GM18867 (cell line): ENCODE data around the gene GLB1L2.

ENCODE experiments used
- ATAC-seq: cut with Tn5 transposase; IDR thresholded peaks from one replicate; pipeline ENCODE4 v1.9.1; 2021; ENCODE audit warnings: mild to moderate bottlenecking, moderate library complexity; ENCODE audit not compliant: unreplicated experiment

Gene GLB1L2

DNA sequence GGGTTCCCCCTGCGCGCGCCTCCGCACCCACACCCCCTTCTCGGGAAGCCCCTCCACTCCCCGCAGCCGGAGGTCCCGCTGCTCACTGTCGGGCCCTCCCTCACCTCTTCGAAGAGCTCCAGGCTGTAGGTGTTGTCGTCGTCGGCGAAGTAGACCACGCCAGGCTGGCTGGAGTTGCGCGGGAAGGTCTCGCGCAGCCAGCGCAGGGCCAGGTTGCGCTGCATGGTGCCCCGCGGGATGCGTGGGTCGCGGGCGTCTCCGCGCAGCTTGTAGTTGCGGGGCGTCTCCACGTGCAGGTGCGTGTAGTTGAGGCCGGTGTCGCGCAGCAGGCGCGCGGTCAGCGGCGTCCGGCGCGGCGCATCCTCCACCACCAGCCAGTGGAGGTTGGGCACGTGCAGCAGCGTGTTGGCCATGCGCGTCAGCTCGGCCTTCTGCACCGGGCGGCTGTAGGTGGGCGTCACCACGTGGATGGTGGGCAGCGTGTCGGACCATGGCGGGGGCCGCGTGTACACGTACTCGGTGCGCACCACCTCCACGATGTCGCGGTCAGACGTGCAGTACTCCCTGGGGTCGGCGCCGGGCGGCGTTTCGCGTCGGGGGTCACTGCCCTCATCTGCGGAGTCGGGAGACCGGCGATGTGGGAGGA is 51.9 kb downstream of the GLB1L2 start:
- ATAC-seq: no peak

DNA sequence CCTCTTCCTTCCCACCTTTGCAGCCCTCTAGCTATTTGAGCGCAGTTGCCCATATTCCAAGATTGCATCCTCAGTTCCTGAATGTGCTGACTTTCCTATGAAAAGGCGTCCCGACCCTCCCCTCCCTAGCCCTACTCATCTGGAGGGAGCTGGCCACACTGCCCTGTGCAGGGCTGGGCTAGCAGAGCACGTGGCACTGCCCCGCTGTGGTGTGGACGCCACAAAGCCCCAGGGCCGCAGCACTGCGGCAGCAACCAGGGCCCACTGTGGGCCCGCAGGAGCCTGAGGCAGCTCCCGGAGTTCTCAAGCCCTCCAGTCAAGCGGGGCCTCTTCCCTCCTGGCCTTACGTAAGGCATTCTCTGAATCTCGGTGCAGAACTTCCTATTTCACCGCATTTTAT is 52.6 kb downstream of the GLB1L2 start:
- no peak for ATAC-seq

DNA sequence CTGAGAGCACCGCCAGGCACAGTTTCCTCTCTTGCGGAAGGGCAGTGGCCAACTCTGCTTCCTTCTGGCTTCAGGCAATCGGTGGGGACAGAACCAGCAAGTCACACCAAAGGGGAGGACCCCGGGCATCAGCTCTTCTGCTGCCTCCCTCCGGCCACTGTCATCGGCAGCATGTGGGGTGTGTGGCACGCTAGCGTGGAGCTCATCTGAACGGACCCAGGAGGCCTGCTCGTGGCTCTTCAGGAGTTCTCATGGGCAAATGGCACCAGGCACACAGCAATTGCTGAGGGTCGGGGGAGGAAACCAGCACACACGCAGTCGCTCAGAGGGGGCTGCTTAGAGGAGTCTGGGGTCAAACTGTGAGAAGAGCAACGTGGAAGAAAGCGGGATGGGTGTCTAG is 53.4 kb downstream of the GLB1L2 start:
- ATAC-seq: no peak

DNA sequence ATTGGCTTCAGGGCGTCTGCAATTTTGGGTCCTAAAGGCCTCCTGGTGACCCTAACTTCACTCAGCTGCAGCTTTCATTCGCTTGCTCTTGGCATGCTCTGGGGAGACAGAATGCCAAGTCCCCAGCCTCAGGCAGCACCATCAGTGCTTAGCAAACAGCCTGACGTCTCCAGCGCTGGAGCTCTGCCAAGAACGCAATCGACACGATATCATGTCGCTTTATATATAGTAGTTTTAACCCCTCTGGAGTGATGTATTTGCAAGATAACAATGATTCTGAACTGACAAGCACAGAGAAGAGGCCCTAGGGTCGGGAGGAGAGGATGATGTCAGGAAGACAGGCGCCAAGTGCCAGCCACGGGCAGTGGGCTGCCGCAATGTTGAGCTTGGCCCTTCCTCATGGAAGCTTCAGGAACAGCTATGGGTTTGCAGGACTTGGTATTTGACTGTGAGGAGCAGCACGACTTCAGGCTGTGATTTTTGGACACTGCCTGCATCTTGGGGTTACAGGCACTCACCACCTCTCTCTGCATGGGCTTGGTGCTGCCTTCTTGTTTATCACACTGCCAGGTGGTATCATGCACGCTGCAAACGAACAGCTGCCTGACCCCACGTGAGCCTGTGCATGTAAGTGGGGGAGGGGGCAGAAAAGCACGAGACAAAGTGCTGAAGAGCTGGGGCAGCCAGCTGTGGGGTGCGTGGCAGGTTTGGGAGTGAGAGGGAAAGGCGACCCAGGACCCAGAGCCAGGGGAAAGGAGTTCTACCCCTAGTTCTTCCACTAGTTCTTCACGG is 54.2 kb downstream of the GLB1L2 start:
- no peak for ATAC-seq

DNA sequence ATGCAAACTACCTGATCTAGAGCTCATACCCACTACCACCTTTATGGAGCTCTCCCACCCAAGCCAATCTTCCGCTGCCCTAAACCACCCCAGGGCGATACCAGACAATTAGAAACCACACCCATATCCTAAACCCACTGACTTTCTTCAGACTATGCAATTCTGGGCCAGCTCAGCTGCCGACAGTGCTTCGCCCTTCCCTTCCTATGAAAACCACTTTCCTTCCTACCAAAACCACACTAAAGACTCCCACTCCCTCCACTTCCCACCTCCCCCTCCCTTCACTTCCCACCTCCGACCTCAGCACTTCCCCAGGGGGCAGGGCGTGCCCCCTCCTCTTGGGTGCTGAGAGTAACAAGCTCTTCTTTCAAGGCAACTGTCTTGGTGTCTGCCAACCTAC is 55.2 kb downstream of the GLB1L2 start:
- ATAC-seq: no peak

DNA sequence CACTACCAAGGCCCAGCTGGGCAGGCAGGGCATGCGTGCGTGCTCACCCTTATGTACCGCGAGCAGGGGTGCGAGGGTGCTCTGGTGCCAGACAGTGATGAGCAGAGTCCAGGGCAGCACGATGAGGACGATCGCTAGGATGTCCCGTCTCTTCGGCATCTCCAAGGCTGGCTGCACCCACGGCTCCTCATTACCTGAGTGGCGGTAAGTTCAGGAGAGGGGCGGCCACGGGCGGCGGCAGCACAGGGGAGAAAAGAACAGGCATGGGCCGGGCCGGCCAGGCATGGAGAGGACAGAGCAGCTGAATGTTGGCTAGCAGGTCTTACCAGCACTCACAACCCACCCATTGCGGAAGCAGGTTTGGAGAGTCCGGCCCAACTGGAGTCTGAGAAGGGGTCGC is 55.7 kb downstream of the GLB1L2 start:
- no peak for ATAC-seq

DNA sequence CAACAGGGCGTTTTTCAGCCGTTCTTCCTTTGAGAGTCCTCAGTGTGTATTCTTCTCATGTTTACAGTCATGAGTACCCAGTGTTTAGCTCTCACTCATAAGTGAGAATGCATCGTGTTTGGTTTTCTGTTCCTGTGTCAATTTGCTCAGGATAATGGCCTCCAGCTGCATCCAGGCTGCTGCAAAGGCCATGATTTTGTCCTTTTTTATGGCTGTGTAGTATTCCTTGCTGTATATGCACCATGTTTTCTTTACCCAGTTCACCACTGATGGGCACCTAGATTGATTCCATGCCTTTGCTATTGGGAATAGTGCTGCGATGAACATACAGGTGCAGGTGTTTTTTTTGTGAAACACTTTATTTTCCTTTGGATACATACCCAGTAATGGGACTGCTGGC is 56.8 kb downstream of the GLB1L2 start:
- no peak for ATAC-seq

DNA sequence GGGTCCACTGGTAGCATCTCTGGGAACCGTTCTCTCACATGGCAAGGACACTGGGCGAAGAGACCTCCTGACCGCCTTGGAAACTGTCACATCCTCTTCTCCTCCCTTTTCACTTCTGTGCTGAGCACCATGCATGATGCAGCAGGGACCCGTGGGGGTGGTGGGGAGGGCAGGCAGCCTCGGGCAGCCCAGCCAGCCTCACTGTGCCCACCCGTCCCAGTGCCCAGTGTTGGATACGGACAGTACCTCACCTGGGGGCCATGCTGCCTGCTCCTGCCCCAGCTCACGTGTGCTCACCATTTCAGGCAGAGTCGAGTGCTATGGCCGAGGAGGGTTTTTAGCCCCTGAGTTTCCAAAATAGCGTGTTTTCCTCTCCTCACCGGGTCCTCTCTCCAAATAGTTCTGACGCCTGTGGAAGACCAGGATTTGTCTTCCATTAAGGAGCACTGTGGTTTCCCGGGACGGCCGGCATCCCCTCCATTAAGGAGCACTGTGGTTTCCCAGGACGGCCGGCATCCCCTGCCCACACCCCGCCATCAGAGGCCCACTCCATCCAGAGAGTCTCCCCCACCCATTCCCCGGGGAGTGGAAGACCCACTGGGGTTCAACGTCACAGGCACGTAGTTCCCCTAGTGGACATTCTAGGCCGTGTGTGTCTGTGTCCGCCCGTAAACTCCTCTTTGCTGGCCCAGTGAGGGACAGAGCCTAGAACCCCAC is 57.8 kb downstream of the GLB1L2 start:
- no peak for ATAC-seq

DNA sequence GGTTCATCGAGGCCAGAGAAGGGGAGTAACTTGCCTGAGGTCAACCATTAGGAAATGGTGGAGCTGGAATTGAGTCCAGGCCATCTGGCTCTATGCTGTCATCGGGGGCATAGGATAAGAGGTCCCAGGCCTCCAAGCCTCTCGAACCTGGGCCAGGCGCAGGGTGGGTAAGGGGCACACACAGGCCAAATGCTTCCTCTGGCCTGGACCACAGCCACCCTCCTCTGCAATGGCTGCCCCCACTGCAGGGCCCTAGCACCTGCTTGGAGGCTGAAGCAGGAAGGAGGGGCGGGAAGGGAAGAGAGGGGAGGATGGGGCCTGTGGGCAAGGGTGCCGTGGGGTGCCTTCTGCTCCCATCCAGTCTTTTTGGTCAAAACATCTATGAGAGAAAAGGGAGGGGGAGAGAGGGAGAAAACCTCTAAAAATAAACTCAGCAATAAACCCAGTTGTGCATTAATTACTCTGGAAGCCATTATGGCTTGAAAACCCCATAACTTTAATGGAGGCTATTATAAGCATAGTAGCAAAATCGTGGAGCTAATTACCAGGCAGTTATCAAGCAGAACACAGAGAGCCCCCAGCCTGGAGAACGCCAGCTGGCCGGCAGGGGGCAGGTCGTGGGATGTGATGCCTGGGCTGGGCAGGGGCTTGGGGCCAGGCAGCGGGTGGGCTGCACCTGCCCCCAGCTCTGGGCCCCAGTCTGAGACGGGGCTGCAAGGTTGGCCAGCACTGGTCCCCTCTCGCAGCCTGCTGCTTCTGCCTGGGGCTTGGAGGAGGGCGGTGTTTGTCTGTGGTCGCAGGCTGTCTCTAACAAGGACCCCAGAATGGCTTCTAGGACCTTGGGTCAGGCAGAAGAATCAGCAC is 59.1 kb downstream of the GLB1L2 start:
- no peak for ATAC-seq

DNA sequence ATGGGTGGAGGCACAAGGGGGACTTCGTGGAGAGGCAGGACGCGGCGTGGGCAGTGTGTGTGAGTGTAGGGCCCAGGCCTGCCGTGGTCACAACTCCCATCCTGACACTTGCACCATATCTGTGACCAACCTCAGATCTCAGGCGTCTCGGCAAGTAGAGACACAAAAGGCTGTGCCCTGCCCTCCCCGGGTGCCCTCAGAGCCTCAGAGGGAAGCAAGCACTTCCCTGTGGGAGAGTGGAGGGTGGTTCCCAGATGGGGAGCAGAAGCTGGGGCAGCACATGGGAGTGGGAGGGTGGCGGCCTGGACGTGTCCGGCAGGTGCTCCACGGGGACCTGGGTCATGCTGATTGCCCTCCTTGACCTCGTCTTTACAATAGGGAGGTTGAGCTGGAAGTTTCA is 59.9 kb downstream of the GLB1L2 start:
- no peak for ATAC-seq

DNA sequence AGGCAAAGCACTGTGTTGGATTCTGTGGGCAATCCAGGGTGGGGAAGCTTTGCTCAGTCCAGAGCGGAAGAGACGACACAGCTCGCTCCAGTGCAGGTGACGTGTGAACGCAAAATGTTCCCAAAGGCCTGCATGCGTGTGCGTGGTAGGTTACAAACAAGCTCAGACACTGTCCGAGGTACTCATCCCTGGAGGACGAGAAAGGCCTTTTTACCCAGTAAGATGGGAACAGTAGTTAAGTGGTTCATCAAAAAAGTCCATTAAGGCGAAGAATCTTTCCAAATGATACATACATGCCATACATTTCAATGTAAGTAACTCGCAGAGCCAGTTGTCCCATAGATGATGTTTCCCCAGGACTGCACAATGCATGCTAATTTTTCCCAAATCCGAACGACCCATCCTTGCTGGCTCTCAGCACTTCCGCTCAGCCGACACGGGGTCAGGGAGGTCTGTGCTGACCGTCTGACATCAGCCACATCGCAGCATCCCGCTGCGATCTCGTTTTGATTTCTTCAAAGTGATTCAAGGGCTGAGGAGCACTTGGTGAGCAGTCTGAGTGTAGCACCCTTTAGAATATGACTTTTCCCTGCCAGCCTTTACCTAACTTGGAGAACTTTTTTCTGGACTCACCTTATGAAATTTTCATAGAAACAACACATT is 61.3 kb downstream of the GLB1L2 start:
- no peak for ATAC-seq

DNA sequence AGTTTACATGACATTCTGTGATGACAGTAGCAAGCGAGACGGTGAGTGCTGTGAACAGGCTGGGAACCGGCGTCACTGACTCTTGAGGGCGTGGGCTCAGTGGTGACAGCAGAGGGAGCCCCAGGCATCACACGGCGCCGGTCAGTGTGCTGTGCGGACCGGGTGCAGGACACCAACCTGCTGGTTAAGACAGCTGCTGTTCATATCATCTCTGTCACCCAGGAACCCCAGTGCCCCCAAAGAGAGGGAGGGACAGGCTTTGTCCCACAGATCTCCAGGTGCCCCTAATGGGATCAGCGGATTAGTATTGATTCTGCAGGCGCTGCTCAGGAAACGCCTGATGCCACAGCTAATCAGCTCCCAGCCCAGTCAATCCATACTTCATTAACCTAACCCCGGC is 61.9 kb downstream of the GLB1L2 start:
- ATAC-seq: no peak

DNA sequence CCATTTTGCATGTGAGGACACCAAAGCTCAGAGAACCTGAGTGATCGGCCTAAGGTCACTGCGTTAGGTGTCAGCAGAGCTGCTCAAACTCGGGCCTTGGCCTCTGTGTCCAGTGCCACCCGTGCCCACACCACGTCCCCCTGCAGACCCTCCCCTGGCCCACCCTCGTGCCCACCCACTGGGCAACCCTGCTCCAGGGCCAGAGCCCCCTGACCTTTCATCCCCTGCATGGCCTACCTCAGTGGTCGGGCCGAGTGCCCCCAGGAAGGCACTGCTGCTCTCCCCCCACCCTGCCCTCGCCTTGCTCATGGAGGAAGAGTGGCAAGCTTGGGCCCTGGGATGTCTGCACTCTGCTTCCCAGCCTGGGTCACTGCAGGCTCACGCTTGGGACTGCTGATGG is 62.5 kb downstream of the GLB1L2 start:
- ATAC-seq: no peak

DNA sequence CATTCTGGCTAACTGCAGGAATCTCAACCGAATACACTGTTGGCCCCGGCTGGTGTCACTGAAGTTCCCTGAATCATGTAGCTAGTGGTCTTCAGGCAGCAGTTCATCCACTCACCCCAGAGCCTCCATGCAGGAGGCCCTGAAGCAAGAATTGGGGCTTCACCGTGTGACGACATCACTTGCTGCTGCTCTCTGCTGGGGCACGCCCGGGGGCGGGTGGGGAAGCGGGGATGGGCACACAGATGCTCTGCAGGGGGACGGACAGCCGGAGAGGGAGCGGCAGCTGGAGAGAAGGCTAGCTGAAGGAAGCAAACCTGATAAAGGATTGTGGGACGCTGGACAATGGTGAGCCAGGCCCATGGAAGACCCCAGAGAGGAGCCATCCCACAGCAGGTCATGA is 63.2 kb downstream of the GLB1L2 start:
- ATAC-seq: no peak

DNA sequence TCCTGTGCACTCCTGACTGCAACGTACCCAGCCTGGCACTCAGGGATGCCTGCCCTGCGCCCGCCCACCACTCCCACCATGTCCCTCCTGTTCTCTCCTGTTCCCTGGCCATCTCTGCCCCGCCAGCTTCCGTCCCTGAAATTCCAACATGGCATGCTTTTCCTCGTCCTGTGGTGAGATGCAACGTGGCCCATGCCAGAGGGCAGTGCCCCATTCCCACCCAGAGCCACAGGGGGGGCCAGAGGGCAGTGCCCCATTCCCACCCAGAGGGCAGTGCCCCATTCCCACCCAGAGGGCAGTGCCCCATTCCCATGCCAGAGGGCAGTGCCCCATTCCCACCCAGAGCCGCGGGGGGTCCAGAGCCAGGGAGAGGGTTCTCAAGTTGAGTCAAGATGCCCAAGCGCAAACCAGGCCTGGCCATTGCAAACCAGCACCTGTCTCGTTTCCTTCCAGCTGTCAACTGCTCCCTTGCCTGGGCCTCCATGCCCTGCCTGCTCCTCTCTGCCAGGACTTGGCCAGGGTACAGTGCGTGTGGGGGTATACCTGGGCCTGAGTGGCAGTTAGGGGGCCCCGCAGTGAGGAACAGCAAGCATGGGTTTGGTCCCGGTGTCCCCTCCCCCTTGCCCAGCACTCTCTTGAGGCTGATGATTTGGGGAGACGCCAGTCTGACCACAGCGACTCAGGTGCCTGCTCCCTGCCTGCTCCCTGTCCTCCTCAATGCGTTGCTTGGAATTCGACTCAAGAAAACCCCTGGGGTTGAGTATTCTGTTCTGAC is 65.7 kb downstream of the GLB1L2 start:
- ATAC-seq: no peak

DNA sequence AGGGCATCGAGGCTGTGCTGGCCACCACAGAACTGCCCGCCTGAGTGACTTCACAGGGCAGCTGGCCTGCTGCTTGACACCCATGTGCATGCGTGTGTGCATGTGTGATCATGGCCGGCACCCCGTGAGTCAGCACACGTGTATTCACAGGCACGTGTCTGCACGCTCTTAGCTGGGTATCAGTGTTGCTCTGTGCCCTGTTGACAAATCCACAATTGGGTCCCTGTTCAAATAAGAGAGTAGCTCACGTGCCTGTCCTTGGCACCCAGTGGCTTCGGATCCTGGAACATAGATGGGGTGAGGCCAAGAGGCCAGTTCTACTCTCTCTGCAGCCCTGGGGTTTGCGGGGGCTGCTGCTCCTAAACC is 66.3 kb downstream of the GLB1L2 start:
- ATAC-seq: no peak

DNA sequence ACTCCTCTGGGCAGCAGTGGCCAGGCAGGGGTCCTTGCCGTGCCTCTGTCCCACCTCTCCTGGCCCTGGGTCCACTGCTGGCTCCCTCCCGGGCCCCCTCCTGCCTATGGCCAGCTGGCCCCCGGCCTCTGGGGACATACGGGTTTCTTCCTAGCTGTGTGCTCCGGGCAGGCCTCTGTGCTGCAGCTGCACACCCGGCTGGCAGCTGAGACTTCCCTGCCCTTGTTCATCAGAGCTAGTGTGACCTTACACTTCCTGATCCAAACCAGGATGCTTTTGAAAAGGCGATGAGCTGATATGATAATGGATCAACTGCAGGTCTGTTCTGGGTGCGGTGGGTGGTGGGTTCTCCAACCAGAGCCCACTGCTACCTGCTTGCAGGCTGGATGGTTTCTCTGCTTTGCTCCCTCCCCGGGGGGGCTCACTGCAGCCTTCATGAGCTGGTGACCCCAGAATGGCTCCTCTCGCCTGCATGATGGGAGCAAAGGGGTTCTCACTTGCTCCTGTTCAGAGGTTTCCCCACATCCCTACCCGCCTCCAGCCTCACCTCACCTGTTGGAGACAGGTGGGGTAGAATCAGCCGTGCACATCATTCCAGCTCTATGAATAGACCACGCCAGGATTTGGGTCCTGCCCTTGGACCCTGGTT is 67.0 kb downstream of the GLB1L2 start:
- no peak for ATAC-seq

DNA sequence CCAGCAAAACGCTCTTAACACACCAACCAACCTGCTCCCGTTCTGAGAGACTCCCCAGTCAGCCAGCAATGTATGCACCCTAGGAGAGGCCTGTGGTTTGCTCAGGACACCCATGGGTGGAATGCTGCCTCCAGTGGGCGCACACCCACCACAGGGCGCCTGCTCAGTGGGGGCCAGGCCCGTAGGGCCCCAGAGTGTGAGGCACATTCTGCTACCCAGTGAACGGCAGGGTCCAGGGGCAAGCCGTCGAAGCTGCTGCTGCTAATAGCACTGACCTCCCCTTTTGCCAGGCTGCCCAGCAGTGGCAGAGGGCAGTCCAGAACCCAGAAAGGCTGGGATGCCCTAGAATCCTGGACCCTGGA is 67.5 kb downstream of the GLB1L2 start:
- no peak for ATAC-seq

DNA sequence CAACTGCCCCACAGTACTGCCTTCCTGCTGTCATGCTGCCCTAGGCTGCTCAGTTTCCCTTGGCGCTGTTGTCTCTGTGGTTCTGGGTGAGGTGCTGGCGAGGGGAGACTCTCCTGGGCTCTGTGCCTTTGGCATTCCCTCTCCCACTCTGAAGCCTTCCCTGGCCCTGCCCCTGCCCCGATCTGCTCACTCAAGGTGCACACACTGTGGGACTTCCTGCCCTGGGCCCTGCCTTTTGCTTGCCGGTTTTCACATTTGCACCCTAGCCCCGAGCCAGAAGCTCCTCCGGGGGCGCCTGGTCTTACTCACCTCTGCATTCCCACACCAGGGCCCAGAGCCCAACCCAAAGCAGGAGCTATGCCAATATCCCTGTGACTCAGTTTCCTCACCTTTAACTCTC is 68.2 kb downstream of the GLB1L2 start:
- ATAC-seq: no peak
